Stimulated activated naive CD4-positive, alpha-beta T cell treated with Interleukin-2 at 50 U/mL for 16 hours (primary cell): ENCODE data around the gene FBXO34.

Experiments used
- DNase-seq: peaks from one replicate; lab custom pipeline; 2025; lab: John Stamatoyannopoulos, UW

FBXO34 gene

DNA sequence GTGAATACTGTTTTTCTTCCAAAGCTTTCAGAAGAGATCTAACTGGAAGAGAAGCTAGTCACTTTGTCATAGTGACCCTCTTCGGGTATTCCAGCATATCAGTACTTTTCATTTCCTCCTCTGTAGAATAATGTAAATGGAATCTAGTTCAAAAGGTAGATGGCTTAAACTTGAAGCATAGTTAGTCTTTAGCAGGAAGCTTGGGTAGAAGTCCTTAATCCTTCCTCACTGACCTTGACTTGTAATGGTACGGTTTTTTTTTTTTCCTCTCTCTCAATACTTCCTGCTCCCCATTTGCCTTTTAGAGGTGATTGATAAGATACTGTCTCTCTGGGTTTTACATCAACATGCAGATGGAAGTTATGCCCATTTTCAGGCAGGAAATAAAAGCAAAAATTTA, 1.7 kb downstream of the FBXO34 start:
- no peak for DNase-seq

DNA sequence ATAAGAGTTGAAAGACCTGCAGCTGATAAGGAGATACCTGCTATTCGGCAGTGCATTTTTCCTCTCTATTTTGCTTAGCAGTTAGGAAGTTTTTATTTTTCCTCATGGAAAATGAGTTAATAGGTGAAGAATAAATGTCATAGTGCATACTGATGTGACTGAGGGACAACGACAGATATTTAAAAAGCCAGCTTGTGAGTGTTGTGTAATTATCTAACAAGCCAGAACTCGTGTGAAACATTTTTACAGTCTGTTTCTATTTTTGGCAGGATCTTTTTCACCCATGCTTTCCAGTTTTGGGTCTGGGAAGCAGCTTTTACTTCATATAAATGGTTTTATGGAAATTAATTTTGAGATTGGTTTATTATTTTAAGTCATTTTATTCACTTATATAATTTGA, 2.9 kb downstream of the FBXO34 start:
- DNase-seq: no peak

DNA sequence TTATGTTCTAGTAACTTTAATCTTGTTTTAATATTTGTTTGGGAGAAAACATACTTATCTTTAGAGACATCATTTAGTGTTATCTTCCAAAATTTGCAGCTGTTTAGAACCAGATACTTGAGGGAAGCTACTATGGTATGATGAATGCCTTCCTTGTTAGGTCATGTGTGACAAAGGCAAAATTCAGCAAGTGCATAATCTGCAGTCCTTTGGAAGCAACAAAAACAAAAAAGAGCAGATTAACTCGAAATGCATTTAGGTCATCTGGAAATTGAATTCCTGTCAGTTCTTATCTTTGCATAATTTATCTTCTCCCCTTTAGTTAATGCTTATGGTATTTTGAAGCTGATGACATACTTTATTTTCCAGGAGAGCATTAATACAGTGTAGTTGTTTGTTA, 3.5 kb downstream of the FBXO34 start:
- DNase-seq: no peak

DNA sequence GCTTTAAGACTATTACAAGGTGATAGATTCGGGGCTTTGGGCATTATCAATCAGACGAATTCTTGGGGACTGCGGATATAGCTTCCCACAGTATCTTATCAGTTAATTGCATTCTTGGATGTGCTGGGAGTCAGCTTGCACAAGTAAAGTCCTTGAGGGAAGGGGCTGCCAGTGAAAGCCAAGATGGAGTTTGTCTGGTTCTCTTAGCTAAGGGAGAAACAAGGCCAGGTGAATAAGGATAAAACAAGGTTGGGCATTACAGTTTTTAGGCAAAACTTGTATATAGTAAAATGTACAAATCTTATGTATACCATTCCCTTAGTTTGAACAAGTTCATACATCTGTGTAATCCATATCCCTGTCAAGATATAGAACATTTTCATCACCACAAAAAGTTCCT, 5.5 kb downstream of the FBXO34 start:
- DNase-seq: no peak

DNA sequence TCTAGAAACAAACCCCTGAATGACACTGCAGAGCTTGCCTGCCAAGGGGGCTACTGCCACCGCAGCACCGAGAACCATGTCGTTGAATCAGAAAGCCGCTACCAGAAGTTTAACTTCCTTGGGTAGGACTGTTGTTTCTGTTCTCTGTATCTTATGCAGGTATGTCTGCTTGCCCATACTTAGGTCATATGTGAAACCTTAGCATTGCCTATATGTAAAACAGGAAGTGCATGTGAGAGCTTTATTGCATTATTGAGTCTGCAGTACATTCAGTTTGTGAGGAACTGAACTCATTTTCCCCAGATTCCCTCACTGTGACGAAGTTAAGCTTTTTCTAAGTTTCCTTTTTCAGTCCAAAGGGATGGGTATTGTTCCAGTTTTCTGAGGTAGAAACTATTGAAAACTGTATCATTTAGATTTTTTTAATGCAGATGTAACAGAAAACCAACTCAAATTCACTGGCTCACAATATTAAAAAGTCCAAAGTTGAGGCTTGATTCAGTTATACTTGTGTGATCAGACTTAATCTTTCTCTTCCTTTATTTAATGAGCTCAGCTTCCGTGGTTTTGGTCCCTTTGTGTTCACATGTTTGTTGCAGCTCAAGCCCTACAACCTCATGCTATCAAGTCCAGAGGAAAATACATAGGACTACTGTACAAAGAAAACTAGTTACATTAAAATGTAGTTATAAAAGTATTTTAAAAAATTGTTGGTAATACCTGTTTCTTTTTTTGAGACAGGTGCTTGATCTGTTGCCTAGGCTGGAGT, 6.9 kb downstream of the FBXO34 start:
- DNase-seq: no peak

DNA sequence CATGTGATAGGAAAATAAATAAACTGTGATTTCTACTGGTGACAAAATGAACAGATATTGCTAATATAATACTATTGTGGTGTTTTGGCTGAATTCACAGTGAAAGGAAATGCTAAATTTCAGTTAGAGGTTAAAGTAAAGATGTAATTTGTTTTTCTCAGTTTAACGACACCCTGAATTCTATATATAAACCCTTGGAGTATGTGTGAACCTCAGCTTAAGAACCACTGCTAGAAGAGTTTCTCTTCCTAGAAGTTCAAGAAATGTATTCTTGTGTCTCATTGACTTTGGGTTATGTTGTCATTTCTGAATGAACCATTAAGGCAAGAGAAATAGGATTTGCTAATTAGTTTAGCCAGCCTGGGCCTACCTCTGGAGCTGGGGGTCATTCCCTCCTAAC, 8.2 kb downstream of the FBXO34 start:
- DNase-seq: no peak

DNA sequence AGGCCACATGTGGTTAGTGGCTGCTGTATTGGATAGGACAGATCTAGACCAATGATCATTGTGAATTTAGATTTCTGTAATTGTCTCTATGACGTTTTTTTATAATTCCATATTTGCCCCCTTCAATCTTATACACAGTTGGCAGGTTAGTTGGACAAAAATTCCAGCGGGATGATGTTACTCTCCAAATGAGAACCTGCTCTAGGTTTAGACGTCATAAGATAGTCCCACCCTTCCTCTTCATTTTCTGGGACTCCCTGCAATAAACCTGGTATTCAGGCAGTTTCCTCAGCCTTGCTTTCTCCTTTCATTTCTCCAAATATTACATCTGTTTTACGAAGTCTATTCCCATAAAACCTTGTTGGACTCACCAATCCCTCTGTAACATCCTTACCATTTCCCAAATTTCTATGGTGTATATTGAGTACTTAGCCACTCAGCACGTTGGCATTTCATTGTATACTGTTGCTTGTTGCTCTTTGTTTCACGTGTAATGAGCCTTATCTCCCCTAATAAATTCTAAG, 10.2 kb downstream of the FBXO34 start:
- no peak for DNase-seq

DNA sequence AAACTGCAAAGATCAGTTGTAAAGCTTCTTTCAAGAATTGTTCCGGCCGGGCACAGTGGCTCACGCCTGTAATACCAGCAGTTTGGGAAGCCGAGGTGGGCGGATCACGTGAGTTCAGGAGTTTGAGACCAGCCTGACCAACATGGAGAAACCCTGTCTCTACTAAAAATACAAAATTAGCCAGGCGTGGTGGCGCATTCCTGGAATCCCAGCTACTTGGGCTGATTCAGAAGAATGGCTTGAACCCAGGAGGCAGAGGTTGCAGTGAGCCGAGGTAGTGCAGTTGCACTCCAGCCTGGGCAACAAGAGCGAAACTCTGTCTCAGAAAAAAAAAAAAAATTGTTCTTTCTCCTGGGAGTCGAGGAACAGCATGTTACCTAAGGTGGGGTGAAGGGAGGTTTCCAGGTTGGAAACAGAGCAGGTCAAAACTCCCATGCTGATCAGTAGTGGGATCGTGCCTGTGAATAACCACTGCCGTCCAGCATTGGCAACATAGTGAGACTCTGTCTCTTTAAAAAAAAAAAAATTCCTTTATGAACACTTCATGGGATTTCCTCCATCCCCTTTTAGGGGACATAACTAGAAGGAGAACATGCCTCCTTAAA, 13.9 kb downstream of the FBXO34 start:
- no peak for DNase-seq

DNA sequence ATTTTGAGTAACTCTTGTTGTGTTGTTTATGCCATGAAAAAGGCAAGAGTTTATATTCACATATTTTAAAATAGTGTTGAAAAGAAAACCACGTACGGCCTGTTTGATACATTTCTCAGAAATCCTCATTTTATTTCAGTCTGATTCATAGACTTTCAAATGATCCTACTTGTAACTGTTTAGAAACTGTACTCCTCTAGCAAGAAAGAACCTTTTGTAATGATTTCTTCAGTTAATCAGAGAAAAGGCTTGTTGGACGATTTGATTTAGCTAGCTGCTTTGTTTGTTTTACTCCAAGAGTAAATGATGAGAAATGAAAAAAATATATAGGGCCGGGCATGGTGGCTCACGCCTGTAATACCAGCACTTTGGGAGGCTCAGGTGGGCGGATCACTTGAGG, 17.2 kb downstream of the FBXO34 start:
- DNase-seq: no peak

DNA sequence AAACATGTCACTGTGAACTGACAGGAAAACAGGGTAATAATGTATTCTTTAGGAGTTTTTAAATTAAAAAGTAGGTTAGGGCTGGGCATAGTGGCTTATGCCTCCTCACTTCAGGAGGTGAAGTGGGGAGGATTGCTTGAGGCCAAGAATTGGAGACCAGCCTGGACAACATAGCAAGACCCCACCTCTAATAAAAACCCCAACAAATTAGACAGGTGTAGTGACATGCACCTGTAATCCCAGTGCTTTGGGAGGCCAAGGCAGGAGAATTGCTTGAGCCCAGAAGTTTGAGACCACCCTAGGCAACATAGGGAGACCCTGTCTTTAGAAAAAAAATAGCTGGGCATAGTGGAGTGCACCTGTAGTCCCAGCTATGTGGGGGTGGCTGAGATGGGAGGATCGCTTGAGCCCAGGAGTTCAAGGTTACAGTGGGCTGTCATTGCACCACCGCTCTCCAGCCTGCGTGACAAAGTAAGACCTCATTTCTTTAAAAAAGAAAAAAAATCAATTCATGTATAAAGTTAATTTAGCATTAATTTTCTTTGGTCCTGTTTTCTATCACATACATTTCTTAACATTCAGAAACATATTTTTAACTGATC, 20.4 kb downstream of the FBXO34 start:
- no peak for DNase-seq

DNA sequence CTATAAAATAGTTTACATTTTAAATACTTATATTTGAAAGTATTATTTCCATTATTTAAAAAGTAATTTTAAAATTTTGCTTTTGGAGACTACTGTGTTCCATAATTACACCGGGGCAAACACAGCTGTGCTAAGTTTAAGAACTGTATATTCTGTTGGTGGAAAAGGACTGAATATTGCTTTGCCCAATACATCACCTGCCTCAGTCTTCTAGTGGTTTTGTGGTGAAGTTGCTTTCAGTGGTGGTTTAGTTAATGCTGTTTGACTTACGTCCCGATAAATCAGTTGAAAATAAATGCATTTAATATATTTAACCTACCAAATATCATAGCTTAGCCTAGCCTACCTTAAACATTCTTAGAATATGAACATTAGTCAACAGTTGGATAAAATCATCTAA, 23.4 kb downstream of the FBXO34 start:
- DNase-seq: no peak

DNA sequence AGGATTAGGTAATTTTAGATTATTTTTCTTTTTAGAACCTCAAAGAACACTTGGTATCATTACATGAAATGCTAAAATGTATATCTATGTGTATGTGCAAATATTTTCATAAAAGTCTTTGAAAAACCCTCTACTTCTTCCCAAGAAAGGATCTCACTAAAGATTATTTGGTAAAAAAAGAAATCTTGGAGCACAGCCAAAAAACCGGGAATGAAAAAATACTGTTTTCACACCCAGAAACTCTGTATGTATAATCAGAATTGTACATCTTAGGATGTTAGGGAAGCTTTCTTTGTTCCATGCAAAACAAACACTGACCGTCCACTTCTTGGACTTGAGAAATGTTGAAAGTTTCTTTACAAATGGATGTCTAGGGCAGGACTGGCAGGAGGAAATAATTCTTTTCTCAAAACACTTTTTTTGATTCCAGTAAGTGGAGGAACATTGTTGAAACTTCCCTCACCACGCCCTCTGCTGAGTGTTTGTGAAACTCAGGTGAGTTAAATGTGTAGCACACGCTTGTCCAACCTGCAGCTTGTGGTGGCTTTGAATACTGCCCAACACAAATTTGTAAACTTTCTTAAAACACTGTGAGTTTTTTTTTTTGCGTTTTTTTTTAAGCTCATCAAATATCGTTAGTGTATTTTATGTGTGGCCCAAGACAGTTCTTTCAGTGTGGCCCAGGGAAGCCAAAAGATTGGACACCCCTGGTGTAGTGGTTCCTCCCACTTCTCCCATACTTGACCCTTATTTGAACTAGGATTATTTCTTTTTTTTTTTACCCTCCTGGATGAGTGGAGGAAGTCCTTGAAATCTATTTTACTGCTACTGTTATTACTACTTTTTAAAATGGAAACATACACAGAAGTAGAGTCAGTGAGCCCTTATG, 26.6 kb downstream of the FBXO34 start:
- DNase-seq: no peak

DNA sequence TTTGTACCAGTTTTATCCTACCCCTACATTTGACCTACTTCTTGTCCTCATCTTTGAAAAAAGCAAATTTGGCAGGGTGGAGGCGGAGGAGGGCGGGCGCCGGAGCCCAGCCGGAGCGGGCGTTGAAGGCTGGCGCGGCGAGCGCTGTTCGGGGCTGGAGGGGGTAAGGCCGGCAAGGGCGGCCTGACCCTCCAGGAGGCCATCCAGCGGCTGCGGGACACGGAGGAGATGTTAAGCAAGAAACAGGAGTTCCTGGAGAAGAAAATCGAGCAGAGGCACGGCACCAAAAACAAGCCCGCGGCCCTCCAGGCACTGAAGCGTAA, 27.2 kb downstream of the FBXO34 start:
- DNase-seq: no peak

DNA sequence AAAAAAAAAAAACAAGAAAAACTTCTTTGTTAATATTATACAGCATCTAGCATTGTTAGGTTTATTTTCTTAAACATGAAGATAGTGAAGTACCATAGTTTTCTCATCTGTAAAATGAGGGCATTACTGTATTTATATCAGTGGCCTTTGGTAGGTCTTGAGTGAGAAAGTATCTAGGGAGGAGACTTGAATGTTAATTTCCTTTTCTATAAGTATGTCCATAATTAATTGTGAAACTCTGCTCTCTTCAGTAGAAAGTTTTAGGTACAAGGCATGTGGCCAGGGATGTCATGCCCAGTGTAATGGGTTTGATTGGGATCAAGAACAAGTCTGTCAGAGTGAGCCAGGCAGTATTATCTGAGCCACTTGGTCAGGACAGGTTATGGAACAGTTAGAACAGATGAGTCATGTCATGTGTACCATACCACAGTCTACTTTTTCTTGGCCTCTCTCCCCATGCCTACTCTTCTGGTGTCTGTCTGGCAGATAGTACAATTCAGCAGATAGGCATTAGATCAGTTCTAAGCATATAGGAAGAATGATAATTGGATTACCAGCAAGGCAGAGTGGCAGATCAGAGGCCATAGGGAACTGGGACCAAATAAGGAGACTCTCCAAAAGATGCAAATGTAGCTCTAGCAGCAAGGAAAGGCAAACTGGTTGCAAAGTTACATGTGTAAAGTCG, 30.4 kb downstream of the FBXO34 start:
- DNase-seq: no peak

DNA sequence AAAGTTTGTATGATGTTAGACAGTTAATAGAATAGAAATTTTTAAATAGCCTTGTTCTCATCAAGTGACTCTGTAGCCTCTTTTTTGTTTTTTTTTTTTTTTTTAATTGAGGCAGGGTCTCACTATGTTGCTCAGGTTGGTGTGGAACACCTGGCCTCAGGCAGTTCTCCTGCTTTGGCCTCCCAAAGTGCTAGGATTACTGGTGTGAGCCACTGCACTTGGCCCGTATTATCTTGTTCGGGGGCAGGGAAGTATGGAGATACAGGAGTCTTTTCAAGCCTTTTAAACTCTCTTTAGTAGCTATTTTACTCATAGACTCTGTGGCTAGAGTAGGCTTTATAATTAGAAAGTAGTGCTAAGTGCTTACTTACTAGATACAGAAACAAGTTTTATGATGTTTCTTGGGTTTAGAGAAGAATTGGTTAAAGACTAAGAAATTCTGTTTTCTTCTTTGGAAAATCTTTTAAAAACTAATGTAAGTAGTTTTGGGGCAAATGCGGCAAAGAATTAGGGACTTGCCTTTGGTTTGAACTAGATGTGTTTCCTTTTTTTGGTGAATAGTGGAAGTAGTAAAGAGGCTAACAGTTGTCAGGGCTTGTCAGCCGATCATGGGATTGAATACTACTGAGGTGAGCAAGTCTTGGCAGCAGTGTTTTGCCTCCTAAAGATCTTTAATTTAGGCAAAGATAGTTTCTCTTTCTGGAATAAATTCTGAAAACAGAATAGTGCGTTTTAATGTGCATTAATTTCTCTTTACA, 31.3 kb downstream of the FBXO34 start:
- no peak for DNase-seq

DNA sequence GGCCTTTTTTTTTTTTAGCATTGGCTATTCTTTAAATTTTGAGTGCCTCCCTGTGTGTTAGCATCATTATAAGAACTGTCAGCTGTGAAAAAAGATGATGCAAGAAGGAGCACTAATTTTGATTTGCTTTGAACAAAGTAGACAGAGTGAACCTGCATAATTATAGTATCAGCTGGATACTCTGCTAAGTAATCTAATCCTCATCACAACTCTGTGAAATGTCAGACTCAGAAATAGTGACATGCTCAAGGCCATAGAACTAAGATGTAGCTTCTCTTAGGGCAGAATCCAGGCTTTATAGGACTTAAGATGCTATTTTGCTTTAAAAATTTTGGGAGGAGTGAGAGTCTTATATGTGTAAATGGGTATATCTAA, 31.9 kb downstream of the FBXO34 start:
- DNase-seq: no peak

DNA sequence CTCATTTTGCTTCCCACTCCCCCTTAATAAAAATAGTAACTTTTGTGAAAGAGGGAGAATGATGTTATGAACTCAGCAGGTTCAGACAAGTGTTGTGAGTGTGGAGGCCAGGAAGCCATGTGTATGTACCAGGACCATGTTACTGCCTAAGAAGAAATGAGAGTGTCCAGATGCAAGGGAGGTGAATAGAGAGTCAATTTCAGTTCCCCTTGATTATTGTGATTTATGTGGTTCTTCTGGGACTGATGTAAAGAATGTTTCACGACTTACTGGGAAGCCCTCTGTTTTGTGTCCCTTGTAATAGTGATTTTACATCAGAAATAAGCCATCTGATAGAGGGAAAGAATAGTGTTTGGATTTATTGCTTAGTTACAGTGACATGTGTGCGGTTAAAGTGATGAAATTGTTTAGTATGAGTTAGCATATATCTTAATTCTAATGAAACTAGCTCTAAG, 32.5 kb downstream of the FBXO34 start:
- DNase-seq: no peak

DNA sequence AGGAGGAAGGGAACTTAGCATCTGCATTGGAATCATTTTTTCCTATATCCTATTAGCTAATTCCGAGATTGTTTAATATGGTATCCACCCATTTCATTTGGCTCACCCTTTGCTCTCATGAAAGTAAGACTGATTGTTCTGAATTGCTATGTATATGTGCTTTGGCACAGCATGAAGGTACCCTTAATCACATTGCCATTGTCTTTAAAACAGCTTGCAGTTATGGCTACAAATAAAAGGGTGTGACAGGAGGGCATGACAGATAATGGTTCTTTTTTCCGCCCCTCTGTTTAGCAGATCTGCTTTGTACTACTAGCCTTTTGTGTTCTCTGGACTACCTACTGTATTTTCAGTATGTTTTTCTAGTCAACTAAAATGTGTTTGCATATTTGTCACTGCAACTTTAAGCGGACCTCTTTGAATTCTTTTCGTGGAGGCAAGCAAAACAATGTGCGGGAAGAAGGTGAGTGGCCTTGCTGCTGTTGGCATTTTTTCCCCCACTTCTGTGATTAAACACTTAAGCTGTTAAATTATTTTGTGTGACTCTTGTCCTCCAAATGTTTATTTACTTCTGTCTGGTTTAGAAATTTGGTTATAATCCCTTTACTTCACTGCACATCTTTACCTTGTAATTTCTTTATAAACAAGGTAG, 35.8 kb downstream of the FBXO34 start:
- DNase-seq: no peak

DNA sequence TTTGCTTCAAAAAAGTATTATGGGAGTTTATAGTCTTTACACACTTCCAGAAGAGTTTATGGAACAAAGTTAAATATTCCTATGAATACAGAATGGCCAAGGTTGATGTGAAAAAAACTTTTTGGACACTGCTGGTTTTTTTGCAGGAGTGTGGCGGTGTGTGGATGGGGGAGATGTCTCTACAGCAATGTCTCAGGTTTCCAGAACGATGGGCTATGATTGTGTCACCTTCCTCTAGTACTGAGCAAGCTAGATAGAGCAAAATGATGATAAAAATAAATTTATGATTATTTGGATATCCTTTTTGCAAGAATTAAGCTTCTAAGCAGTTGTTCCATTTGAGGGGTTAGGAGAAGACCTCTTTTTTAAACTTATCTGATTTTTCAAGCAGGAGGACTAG, 37.9 kb downstream of the FBXO34 start:
- DNase-seq: no peak

DNA sequence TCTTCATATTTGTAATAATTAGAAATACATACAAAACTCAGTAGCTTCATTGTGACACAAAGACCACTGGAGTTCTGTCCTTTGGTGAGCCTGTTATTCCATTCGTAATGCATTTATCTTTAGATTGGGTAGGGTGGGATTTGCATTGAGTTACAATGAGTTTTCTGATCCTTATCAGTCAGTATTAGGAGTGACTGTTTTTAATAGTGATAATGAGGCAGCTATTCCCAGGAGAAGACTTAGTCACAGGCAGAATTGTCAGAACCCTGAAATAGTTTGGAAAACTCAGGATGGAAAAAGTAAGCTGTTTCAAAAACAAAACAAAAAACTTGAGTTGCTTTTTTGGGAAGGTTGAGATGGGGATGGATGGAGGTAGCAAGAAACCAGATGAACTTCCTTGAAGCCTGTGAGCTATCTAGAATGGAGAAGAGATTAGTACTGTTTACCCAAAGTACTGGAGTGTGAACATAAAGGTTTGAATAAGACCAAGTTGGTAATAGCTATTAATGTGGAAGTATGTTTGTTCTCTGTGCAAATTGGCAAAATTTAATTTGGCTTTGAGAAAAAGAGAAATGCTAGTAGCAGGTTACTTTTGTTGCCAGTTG, 38.6 kb downstream of the FBXO34 start:
- DNase-seq: no peak
